Measurements from ENCODE around the gene MRPS34. TPM values are rescaled to one million over a fixed set of nuclear protein-coding genes. Genes with fewer than 3 reads are reported as not detected.

MRPS34 gene
- total and polyA plus RNA-seq, 9 of the 15 experiments (the other 6 are each of a cell fraction or from before 2014, with no cell fraction given), result 5.2 to 334 (median 92.8) TPM

GRCh38 chr16:1747934-1748333 lies 25.0 kb downstream of the MRPS34 start:
- Histone ChIP-seq H3K9me1 (ENCODE audit: control insufficient read depth, insufficient read depth, low read length) (peaks cover 3% of the 10 kb centered on the region), H3K4me1 (replicated peaks in 1 of 2; ENCODE audit: control insufficient read depth in 2 of 2, insufficient read depth in 2 of 2, low read length in 2 of 2) (peaks cover 0 to 13% of the 10 kb centered on the region in 2 experiments; a peak in 1 of 5 replicates), H3K79me2 (ENCODE audit: control insufficient read depth, insufficient read depth, low read length) (no peaks in the 10 kb centered on the region), H3K9ac (ENCODE audit: insufficient read depth in 1 of 2, low read depth in 2 of 2, low read length in 2 of 2) (no peak overlapping the region), H2AFZ (ENCODE audit: low read depth, low read length) (no peak overlapping the region), H3K27ac (ENCODE audit: extremely low read depth, low read depth, low read length) (no peak overlapping the region), H4K20me1 (replicated peaks; ENCODE audit: control insufficient read depth, insufficient read depth, low read length) (no peaks in the 10 kb centered on the region), H3K27me3 (ENCODE audit: control insufficient read depth in 2 of 2, insufficient read depth in 2 of 2, low read length in 2 of 2) (no peaks in the 10 kb centered on the region), H3K4me2 (ENCODE audit: insufficient read depth, low read length) (no peak overlapping the region), H3K36me3 (ENCODE audit: control insufficient read depth, insufficient read depth, low read length) (peaks cover 51% of the 10 kb centered on the region; the same call in 2 of the 3 replicates), H3K4me3 (no peak overlapping the region), H3K9me3 (replicated peaks; ENCODE audit: control insufficient read depth, insufficient read depth, low read depth, low read length) (no peaks in the 10 kb centered on the region)
- DNase-seq (ENCODE audit: extremely low read depth in 1 of 4, low spot score in 3 of 4) (no peak), FAIRE-seq (no peak), ATAC-seq (no peak)
- in situ Hi-C loops (cut with MboI), result no loop called here
- no TSS peak for BruUV-seq (replicated peaks)
- WGBS (ENCODE audit: insufficient coverage, low coverage, missing lambda C conversion rate), result 82% methylated on average over 10 of the region's 11 CpGs
- TF ChIP-seq THRAP3 (IDR thresholded peaks at IDR 0.05; ENCODE audit: borderline replicate concordance) (no peak), RBM22 (IDR thresholded peaks at IDR 0.05; ENCODE audit: low read depth, low read length, poor library complexity, severe bottlenecking) (peak; percentile 10), ZNF609 (CRISPR knock-in tag; IDR thresholded peaks at IDR 0.05; ENCODE audit: borderline replicate concordance) (no peak)
- TF ChIP-seq, protein P1, sequence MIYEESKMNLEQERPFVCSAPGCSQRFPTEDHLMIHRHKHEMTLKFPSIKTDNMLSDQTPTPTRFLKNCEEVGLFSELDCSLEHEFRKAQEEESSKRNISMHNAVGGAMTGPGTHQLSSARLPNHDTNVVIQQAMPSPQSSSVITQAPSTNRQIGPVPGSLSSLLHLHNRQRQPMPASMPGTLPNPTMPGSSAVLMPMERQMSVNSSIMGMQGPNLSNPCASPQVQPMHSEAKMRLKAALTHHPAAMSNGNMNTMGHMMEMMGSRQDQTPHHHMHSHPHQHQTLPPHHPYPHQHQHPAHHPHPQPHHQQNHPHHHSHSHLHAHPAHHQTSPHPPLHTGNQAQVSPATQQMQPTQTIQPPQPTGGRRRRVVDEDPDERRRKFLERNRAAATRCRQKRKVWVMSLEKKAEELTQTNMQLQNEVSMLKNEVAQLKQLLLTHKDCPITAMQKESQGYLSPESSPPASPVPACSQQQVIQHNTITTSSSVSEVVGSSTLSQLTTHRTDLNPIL (CRISPR knock-in tag; IDR thresholded peaks at IDR 0.05), result no peak
- CTCF ChIA-PET (ENCODE audit: low intra/inter-chr PET ratio), result no interaction called here
- POLR2A ChIA-PET, result no interaction called here
- intact Hi-C loops (cut with micrococcal nuclease), result no loop called here
